GM19099 (cell line): ENCODE measurements around the gene AP1B1.

ENCODE experiments used
- POLR2A ChIP-seq: IDR thresholded peaks from 3 replicates; pipeline ENCODE4 v1.6.1; 2011; ENCODE audit warnings: low read depth; ENCODE audit not compliant: insufficient read length; ENCODE audit errors: extremely low read depth

AP1B1 gene

GRCh38 chr22:29390270-29390669, 1.9 kb upstream of the AP1B1 start:
- TF ChIP-seq POLR2A: no peak

GRCh38 chr22:29388759-29389090, 355 bp upstream of the AP1B1 start:
- no peak for TF ChIP-seq POLR2A

GRCh38 chr22:29386708-29387107, 1.7 kb downstream of the AP1B1 start:
- TF ChIP-seq POLR2A: no peak

GRCh38 chr22:29385748-29386147, 2.6 kb downstream of the AP1B1 start:
- peak; percentile 40 for TF ChIP-seq POLR2A

- no peak for TF ChIP-seq POLR2A
These were observed 3.1 kb downstream of the AP1B1 start for GRCh38 chr22:29385151-29385704.

GRCh38 chr22:29383740-29384139, 4.6 kb downstream of the AP1B1 start:
- no peak for TF ChIP-seq POLR2A

GRCh38 chr22:29382580-29383302, 5.6 kb downstream of the AP1B1 start:
- no peak for TF ChIP-seq POLR2A

- TF ChIP-seq POLR2A: no peak
These were observed 7.5 kb downstream of the AP1B1 start for GRCh38 chr22:29380856-29381255.

- no peak for TF ChIP-seq POLR2A
These were observed 8.2 kb downstream of the AP1B1 start for GRCh38 chr22:29380032-29380781.

GRCh38 chr22:29379258-29379657, 9.1 kb downstream of the AP1B1 start:
- TF ChIP-seq POLR2A: no peak

- TF ChIP-seq POLR2A: no peak
These were observed 10.4 kb downstream of the AP1B1 start for GRCh38 chr22:29377979-29378378.

- no peak for TF ChIP-seq POLR2A
These were observed 12.8 kb downstream of the AP1B1 start for GRCh38 chr22:29375398-29376076.

GRCh38 chr22:29374401-29374800, 14.0 kb downstream of the AP1B1 start:
- no peak for TF ChIP-seq POLR2A

- no peak for TF ChIP-seq POLR2A
These were observed 17.8 kb downstream of the AP1B1 start for GRCh38 chr22:29370537-29370936.

- no peak for TF ChIP-seq POLR2A
These were observed 18.9 kb downstream of the AP1B1 start for GRCh38 chr22:29369460-29369859.
